ENCODE data around the gene CDKN2AIP. TPM values are rescaled to one million over a fixed set of nuclear protein-coding genes. Genes with fewer than 3 reads are reported as not detected.

The CDKN2AIP gene, protein sequence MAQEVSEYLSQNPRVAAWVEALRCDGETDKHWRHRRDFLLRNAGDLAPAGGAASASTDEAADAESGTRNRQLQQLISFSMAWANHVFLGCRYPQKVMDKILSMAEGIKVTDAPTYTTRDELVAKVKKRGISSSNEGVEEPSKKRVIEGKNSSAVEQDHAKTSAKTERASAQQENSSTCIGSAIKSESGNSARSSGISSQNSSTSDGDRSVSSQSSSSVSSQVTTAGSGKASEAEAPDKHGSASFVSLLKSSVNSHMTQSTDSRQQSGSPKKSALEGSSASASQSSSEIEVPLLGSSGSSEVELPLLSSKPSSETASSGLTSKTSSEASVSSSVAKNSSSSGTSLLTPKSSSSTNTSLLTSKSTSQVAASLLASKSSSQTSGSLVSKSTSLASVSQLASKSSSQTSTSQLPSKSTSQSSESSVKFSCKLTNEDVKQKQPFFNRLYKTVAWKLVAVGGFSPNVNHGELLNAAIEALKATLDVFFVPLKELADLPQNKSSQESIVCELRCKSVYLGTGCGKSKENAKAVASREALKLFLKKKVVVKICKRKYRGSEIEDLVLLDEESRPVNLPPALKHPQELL
- 13.1 TPM in 2 replicates for total RNA-seq

DNA sequence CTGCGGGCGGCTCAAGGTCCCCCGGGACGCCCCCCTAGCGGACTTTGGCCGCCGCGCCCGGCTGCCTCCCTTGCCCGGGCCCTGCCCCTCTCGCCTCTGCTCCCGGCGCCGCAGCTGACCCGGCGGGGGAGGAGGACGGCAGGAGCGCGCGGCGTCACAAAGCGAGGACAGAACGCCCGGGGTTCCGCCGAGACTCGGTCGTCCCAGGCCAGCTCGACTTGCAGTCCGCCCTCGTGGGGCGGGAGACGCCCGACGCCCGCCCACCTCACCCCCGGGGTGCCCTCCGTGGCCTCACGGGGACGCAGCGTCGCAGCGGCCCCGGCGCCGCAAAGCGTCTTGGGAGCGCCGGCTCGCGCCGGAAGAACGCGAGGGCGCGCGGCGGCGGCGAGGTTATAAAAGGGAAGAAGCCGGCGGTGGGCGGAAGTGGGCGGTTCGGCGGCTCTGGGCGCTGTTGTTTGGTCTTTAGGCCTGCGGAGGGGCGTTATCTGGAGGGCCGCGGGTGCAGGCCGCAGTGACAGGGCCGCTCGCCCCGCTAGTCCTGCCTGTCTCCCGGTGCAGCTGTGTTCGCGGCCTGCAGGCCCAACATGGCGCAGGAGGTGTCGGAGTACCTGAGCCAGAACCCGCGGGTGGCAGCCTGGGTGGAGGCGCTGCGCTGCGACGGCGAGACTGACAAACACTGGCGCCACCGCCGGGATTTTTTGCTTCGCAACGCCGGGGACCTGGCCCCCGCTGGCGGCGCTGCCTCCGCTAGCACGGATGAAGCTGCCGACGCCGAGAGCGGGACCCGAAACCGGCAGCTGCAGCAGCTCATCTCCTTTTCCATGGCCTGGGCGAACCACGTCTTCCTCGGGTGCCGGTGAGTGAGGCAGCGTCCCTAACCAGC is at the start of gene CDKN2AIP:
Gene CDKN2AIP (plus strand): TSS at position 423 of the 883 bp plus-strand sequence. CDS start 162 bp downstream, at position 585.

Other genes with a start within 250 kb of the CDKN2AIP start
- gene CLDN22, start 124.4 kb upstream of the CDKN2AIP start, total RNA-seq = not detected in 2 replicates
- gene CLDN24, start 122.2 kb upstream of the CDKN2AIP start, total RNA-seq = not detected in 2 replicates
- 6.7 and 7.6 TPM in 2 replicates for gene ING2, start 60.4 kb downstream of the CDKN2AIP start, total RNA-seq
- gene RWDD4, start 214.5 kb downstream of the CDKN2AIP start, total RNA-seq = 14.7 and 15.0 TPM in 2 replicates
- gene TRAPPC11, start 214.7 kb downstream of the CDKN2AIP start, total RNA-seq = 28.6 and 36.1 TPM in 2 replicates